ENCODE results near the gene ADAM22.

ADAM22 gene

DNA sequence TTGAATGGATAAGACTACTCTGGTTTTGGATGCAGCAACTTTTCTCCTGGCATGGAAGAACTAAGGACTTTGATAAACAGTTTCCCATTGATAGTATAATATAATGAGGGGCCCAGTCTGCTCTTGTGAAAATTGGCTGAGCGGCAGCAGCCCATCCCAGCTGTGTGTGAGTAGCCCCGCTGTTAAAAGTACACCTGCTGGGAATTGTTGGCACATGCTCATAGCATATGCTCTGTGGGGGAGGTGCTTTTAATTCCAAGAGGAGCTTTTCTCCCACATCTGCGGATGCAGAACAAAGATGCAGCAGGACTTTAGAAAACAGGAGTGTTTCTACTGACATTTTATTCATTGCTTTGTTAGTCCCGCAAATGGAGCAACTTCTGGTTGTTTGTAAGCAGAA lies 266.7 kb downstream of the ADAM22 start:
- TF ChIP-seq, protein P1, sequence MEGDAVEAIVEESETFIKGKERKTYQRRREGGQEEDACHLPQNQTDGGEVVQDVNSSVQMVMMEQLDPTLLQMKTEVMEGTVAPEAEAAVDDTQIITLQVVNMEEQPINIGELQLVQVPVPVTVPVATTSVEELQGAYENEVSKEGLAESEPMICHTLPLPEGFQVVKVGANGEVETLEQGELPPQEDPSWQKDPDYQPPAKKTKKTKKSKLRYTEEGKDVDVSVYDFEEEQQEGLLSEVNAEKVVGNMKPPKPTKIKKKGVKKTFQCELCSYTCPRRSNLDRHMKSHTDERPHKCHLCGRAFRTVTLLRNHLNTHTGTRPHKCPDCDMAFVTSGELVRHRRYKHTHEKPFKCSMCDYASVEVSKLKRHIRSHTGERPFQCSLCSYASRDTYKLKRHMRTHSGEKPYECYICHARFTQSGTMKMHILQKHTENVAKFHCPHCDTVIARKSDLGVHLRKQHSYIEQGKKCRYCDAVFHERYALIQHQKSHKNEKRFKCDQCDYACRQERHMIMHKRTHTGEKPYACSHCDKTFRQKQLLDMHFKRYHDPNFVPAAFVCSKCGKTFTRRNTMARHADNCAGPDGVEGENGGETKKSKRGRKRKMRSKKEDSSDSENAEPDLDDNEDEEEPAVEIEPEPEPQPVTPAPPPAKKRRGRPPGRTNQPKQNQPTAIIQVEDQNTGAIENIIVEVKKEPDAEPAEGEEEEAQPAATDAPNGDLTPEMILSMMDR (IDR thresholded peaks at IDR 0.05; ENCODE audit: extremely low read depth, missing control alignments), result no peak
- DNase-seq (ENCODE audit: low spot score), result no peak

DNA sequence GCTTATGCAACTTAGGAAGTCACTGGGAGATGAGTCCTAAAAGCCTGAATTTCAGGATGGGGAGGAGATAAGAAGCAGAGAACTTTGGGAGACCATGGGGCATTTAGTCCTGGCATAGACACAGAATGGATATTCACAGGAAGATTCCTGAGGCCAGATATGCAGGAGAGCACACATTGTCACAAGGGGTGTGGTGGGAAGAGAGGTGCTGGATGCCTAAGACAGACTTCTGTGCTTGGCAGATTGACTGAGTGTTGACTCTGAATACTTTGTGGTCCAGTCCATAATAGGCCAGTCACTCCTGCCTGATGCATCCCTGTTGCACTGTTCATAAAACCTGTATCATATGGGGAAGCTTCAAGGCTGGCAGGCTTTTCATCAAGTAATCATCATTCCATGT lies 267.3 kb downstream of the ADAM22 start:
- DNase-seq (ENCODE audit: low spot score), result no peak
- TF ChIP-seq, protein P1 (IDR thresholded peaks at IDR 0.05; ENCODE audit: extremely low read depth, missing control alignments), result no peak

DNA sequence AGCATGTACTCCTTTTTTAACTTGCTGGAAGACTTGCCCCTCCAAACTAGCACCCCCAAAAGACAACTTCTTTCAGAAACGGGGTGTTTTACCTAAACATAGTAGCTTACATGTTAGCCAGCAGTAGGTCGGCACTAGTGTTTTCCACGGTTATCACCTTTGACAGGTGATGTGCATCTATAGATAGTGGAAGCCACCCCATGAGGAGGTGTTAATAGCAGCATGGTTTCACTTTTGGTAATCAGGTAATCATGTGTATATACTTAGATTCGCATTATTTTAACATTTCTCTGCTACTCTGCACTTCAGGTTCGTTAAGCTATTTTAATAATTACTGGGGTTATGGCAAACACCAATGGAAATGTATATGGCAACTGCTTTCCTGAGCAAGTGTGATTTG lies 268.2 kb downstream of the ADAM22 start:
- TF ChIP-seq, protein P1 (IDR thresholded peaks at IDR 0.05; ENCODE audit: extremely low read depth, missing control alignments), result no peak
- DNase-seq (ENCODE audit: low spot score), result no peak

DNA sequence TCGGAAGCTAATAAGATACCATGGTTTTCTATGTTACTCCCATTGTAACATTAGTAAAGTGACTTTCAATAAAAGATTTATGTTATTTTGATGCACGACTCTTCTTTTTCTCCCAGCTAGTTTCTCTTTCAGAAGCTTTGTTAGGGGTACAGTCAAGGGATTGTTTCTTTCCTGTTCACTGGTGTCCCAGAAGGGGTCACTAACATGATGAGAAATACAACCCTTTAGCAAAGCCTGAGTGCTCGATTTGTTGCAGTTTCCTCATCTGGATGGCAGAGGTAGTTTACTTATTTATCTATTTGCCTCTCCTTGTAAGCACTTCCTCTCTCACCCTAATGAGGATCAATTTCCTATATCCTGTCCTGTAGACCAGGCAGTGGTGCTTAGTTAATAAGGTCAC lies 268.7 kb downstream of the ADAM22 start:
- TF ChIP-seq, protein P1 (IDR thresholded peaks at IDR 0.05; ENCODE audit: extremely low read depth, missing control alignments), result no peak
- DNase-seq (ENCODE audit: low spot score), result no peak

DNA sequence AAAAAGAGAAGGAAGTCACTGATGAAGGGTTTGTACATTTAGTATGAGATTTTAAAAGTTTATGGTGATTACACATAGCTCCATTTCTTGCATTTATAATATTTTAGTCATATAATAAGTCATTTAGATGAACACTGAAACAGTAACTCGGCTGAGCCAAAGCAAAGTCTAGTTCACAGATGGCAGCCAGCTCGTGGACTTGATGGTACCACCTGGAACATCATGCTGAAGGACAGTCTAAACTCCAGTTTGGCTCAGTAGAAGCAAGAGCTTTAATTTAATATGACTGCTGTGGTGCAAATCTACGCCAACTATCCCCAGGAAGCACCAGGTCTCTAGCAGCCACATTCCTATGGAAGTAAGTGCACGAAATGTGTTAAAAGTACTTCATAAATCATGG lies 269.4 kb downstream of the ADAM22 start:
- TF ChIP-seq, protein P1 (IDR thresholded peaks at IDR 0.05; ENCODE audit: extremely low read depth, missing control alignments), result no peak
- no peak for DNase-seq (ENCODE audit: low spot score)

DNA sequence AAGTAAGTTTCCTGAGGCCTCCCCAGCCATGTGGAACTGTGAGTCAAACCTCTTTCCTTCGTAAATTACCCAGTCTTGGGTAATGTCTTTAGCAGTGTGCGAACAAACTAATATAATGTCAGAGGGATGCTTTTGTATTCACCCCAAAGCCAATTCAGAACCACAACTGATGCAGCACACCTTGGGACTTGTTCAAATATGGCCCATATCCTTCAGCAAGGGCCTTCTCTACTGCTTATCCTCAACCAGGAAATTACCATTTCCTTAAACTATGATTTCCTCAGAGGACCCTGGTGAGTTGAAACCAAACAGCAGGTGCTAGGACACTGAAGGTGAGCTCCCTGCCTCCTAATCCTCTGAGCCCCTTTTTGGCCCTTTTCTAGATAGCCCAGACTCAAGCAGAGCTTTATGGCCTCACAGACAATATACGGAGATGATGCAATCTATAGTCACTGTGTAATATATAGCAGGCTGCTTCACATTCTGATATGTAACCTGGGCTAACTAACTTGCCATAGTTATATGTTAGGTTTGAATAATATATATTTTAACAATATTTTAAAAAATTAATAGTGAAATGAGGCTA lies 270.6 kb downstream of the ADAM22 start:
- TF ChIP-seq, protein P1 (IDR thresholded peaks at IDR 0.05; ENCODE audit: extremely low read depth, missing control alignments), result no peak
- DNase-seq (ENCODE audit: low spot score), result no peak

DNA sequence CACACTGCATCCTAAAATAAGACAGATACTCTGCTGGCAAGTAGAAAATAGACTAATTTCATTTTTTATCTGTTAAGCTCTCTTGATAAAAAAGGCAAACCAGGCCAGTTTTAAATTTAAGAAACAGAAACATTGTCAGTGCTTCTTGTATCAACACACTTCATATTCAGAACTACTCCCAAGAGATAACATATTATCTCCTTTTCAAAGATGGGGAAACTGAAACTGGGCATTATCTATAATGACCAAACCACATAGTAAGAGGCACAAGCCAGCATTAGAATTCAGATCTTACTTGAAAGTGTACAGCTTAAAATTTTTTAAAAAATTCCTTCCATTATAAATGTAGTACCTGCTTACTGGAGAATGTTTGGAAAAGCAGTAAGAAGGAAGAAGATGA lies 271.1 kb downstream of the ADAM22 start:
- DNase-seq (ENCODE audit: low spot score), result no peak
- TF ChIP-seq, protein P1 (IDR thresholded peaks at IDR 0.05; ENCODE audit: extremely low read depth, missing control alignments), result no peak
